Gastroesophageal sphincter (tissue), 3 donors: ENCODE measurements around the gene ZBTB32.

Source experiments
- CTCF ChIP-seq, 4 experiments: fragments of 200-600 bp in 2 of 4; fragments of 450-650 bp in 2 of 4; sonication (generic) in 1 of 4; IDR thresholded peaks; one replicate each; pipeline ENCODE4 v1.5.1; 2017 to 2019; ENCODE audit warnings: antibody characterized with exemption in 4 of 4, mild to moderate bottlenecking in 2 of 4, moderate library complexity in 2 of 4
- EP300 ChIP-seq: sonication (generic); formaldehyde crosslinking; IDR thresholded peaks from one replicate; pipeline ENCODE4 v1.6.1; 2017; ENCODE audit warnings: antibody characterized with exemption, mild to moderate bottlenecking
- POLR2A ChIP-seq, 2 donors: fragments of 450-650 bp; IDR thresholded peaks; one replicate each; pipeline ENCODE4 v1.6.1; 2017; ENCODE audit warnings: antibody characterized with exemption in 2 of 2, mild to moderate bottlenecking in 2 of 2, moderate library complexity in 1 of 2

- TF ChIP-seq CTCF (IDR thresholded peaks at IDR 0.05), result no peak
- TF ChIP-seq EP300, result no peak
- no peak for TF ChIP-seq POLR2A (IDR thresholded peaks at IDR 0.05)
Observed at GRCh38 chr19:35760711-35761349, 56.5 kb downstream of the ZBTB32 start.
